Amygdala (tissue), 56 donors: ENCODE data around the gene CAPN1.
"Not testable (repeated sequence)": the region's sequence is repeated elsewhere in the genome, so short reads cannot be mapped to it uniquely, and the experiment has no call there.

Experiments
- DNase-seq, 56 donors: peaks; one replicate each; lab custom pipeline; 2025; lab: John Stamatoyannopoulos, UW

Gene CAPN1

DNA sequence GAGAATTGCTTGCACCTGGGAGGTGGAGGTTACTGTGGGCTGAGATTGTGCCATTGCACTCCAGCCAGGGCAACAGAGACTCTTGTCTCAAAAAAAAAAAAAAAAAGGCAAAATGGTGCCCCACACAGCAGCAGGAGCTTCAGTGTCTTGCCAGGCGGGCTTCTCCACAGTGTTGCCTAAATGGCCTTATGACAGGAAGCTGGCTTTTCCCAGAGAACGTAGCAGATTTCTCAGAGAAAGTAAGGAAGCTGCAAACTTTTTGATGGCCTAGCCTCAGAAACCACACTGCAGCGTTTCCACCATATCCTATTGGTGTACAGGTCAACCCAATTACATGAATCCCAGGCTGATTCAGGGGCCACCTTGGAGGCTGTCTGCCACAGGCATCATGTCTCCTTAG, 24.4 kb upstream of the CAPN1 start:
- DNase-seq, result no peak

DNA sequence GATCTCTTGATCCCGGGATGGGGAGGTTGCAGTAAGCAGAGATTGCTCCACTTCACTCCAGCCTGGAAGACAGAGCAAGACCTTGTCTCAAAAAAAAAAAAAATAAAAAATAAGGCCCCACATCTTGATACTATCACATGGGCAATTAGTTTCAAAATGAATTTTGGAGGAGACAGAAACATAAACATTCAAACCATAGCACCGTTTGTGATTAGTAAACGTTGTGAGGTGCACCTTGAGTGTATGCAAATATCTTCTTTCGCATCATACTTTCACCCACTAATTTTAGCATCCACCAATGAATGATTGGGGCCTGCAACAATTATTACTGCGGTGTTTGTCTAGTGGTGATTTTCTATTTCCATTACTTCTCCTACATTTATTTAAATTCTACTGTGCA, 22.7 kb upstream of the CAPN1 start:
- DNase-seq, result no peak

DNA sequence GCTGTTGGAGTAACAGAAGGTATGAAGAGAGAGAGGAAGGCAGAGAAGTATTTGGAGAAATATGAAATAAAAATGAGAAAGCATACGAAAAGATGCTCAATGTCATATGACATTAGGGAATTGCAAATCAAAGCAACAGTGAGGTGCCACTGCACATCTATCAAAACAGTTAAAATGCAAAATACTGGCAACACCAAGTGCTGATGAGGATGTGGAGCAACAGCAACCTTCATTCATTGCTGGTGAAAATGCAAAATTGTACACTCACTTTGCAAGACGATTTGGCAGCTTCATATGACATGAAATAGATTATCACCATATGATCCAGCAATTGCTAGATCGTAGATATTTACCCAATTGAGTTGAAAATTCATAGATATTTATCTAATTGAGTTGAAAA, 21.1 kb upstream of the CAPN1 start:
- no peak for DNase-seq

DNA sequence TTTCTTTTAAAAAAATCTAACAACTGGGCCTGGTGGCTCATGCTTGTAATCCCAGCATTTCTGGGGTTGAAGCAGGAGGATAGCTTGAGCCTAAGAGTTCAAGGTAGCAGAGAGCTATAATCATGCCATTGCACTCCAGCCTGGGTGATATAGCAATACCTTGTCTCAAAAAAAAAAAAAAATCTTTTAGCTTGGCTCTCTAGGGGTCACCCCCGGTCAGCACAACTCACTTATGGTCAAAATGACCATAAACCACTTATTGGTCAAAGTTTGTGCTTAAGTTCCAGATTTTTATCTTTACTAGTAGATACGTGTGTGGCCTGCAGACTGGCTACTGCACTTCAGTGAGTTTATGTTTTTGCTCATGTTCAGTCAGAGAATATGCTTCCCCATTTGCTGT, 18.0 kb upstream of the CAPN1 start:
- DNase-seq, result no peak

DNA sequence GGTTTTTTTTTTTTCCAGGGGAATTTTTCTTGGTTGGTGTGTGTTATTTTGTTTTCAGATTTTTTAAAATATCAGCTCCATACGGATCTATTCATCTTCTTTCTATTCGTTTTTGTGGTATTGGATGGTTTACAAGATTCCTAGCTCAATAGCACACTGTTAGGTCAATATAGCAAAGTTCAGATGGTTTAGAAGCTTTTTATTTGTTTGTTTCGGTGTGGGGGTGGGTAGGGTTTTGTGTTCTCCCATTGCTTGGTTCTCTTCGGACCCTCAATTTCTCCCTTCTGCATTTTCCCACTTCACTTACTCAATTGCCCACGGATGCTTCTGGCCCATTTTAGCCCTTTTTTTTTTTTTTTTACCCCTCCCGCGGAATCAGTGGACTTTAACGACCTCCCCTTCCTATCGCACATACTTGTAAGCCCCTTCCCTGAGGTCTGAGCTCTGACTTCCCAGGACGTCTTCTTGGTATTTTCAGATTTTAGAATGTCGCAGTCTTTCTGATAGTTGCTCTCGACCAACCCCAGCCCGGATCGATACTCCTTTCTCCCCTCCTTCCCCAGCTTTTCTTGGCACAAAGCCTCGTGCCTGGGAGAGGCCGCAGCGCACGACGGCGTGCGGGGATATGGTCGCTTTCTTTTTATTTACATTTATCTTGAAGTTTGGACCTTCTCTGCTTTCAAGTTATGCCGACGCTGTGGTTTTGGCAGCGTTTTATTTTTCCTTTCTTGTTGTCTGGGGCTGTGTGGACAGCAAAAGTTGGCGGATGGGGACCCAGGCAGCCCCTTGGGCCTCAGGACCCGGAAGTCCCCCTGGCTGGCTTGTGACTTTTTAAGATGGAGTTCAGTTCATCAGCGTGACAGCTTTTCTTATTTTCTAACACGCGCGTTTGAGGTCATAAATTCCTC, 16.1 kb upstream of the CAPN1 start:
- DNase-seq, result no peak

DNA sequence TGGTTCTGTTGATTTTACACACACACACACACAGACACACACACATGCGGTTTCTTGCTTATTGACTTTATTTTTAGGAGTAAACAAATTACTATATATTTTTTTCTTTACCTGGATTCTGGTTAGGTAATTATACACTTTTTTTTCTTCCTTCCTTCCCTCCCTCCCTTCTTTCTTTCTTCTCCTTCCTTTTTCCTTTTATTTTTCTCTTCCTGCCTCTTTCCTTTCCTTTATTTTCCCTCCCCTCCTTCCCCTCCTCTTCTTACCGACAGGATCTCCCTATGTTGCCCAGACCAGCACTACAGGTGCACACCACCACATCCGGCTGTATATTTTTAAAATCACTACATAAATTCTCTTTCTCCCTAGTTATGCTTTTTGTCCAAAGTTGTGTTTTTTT, 14.8 kb upstream of the CAPN1 start:
- DNase-seq, result no peak

DNA sequence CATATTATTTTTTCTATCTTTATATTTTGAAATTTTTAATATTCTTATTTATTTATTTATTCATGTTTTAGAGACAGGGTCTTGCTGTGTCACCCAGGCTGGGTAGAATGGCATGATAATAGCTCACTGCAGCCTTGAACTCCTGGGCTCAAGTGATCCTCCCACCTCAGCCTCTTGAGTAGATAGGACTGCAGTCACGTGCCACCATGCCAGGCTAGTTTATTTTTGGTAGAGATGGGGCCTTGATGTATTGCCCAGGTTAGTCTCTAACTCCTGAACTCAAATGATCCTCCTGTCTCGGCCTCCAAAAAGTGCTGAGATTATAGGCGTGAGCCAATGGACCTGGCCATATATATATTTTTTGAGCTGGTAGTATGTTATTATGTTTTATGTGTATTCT, 14.1 kb upstream of the CAPN1 start:
- no peak for DNase-seq

DNA sequence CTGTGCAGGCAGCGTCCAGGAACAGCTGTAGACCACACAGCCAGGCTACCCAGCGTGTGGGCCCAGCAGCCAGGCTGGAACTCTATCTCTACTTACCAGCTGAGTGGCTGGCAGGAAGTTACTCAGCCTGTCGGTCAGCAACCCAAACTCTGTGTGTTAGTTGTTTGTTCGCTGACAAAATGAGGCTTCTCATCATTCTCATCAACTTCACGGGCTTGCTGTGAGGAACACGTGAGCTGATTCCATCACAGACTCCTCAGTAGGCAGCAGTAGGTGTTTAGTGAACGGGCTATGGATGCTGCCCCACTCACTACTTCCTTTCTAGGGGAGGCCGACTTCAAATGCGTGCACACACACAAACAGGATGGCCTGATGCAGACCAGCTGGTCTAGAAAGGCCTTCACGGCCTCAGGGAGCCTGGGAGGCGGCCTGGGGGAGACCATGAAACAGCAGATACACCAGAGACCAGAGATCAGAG, 12.5 kb upstream of the CAPN1 start:
- no peak for DNase-seq

DNA sequence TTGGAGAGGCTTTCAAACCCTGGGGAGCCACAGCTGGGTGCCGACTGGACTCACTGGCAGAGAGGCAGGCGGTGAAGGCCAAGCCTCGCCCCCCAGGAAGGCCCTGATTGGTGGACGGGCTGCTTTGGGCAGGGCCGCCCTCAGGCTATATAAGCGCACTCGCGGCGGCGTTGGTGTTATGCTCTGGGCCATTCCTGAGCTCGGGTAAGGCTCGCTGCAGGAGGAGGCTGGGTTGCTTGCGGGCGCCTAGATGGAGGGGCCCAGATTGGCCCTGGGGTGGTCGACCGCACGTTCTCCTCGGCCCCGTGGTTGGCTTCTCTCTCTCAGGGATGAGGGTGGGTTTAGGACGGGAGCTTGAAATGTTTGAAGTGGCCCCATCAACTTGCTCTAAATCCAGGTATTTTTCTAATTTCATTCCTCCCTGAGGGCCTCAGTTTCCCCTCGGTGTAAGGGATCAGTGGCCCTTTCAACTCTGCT, 11.6 kb upstream of the CAPN1 start, which contains the start of gene SPDYC:
Gene SPDYC (plus strand): TSS at position 176 of the 477 bp plus-strand sequence. CDS start 1,125 bp downstream, outside the sequence.
- DNase-seq, result no peak

DNA sequence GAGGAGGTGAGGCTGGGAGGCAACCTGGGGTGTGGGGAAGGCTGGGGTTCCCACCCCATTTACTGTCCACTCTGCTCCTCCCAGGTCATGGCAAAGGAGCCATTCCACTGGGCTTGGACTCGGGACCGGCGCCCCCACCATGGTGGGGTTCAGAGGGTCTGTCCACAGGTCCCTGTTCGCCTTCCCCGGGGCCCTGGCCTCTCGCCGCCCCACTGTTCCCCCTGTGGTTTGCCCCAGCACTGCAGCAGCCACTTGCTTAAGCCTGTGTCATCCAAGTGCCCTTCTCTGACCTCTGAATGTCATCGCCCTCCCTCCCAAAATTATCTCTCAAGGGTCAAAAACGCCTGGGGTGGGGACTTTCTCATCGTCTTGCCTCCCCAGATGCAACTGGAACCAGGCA, 9.1 kb upstream of the CAPN1 start:
- no peak for DNase-seq

DNA sequence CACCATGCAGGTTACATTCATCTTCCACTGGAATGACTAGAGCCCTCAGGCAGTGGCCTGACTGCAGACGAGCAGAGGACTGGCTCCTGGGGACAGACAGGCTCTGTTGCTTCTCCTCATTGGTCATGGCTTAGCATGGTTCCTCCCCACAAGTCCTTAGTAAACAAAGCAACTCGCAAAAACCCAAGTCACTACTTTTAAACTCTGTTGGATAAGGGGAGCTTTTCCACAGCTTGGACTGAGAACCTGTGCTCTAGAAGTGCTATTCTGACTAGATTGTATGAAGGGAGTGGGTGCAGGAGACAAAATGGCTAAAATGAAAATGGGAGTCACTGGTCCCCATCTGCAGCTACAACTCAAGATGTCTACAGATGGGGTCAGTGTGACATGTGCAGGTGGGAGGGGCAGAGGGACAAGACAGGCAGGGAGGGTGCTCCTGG, 7.1 kb upstream of the CAPN1 start:
- DNase-seq, result not testable (repeated sequence)

DNA sequence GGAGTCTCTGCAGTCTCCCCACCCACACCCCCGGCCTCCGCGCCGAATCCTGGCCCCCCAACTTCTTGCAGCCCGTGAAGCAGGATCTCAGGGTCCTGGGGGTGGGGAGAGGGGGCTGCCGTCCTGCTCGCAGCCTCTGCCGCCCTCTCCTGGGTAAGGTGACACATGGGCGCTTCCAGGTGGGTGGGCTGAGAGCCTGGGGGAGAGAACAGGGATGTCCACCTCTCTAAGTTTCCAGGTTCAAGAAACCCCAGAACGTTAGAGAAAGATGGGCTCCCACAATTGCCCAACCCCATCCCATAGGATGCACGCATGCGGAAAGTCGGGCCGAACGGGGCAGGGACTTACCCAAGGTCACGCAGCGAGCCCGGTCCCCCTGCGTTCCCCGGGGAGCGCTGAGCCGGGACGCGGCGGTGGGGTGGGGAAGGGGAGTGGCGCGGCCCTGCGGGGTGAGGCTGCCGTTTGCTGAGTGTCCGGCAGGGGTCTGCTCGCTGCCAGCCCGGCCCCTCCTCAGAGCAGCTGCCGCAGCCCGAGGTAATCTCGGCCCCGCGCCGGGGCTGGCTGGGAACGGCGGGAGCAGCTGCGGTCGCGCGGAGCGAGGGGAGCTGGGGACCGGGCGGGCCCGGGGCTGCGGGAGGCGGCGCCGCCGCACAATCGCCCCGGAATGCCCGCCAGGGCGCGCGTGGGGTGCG, 705 bp upstream of the CAPN1 start:
- DNase-seq, result peak in 17 of 56 donors; percentile 13 to 61 (median 32)

DNA sequence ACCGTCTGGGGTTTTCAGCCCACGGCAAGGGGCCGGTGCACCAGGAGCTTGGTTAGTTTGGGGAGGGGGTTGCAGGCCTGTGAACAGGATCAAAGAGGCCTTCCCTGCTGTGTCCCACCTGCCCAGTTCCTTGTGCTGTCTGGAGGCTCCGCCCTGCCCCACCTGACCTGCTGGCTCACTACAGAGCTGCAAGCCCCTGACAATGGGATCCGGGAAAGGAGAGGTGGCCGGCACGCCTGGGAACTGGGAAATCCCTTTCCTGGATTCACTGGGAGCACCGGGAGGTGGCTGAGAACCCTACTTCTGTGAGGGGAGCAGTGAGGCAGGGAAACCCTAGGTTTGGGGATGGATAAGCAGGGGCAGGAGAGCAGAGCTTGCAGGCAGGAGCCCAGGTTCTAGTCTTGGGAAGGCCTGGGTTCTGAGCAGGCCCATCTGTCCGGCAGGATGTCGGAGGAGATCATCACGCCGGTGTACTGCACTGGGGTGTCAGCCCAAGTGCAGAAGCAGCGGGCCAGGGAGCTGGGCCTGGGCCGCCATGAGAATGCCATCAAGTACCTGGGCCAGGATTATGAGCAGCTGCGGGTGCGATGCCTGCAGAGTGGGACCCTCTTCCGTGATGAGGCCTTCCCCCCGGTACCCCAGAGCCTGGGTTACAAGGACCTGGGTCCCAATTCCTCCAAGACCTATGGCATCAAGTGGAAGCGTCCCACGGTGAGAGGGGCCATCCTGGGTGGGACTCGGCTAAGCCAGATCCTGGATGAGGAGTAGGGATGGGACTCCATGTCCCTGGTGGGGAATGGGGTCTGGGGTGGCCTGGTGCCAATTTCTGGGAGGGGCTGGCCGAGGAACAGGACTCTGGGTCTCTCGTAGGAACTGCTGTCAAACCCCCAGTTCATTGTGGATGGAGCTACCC, 786 bp downstream of the CAPN1 start:
- DNase-seq, result peak in 11 of 56 donors; percentile 3 to 48 (median 20)

DNA sequence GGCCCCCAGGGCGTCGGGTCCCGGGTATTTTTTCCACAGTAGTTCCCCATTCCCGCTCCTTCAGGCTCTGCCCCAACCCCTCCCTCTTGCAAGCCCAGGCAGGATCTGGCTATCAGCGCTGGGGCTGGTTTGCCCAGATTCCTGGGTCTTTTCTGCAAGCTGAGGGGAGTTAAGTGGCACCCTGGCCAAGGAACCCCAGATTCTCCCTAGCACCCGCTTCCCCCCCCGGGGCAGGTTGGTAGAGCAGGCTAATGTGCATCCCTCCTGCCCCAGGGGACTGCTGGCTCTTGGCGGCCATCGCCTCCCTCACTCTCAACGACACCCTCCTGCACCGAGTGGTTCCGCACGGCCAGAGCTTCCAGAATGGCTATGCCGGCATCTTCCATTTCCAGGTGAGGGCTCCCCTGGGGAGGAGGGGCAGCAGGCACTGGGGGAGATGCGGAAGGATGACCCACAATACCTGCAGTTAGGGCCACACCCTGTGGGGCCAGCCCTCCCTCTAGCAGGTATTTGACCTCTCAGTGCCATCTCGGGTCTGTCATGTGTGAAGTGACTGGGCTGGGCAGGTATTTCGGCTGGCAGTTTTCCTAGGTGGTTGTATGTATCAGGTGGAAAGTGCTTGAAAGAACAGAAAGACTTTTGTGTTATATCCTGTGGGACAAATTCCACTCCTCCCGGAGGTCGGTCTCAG, 1.6 kb downstream of the CAPN1 start:
- no peak for DNase-seq

DNA sequence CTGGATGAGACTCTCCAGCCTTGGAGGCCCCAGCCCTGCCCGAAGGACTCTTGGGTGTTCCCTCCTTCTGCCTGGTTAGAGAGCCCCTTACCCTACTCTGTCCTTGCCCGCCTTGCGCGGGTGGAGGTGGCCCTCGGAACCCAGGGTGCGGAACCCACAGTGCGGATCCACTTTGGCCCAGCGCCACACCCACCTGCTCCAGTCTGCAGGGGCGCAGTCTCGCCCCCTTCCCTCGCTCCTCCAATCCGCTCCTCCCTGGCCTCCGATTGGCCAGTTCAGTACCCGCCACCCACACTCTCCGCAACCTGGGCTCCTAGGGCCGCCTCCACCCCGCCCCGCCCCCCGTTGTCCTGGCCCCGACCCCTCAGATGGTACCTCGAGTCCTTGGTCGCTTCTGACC, 2.4 kb downstream of the CAPN1 start:
- DNase-seq, result no peak

DNA sequence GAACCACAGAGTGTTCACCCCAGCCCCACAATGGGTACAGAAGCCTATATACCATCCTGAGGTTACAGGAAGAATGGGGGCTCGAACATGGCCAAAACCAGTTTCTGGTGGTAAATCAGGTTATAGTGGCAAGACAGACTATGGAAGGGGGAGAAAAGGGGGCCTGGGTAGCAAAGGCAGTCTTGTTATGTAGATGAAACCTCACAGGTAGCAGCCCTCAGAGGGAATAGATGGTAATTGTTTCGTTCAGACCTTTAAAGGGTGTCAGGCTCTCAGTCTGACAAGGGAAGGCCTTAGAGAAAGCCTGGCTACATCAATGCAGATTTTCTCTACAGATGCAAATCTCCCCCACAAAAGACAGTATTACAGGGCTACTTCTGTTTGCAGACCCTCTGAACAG, 3.4 kb downstream of the CAPN1 start:
- no peak for DNase-seq

DNA sequence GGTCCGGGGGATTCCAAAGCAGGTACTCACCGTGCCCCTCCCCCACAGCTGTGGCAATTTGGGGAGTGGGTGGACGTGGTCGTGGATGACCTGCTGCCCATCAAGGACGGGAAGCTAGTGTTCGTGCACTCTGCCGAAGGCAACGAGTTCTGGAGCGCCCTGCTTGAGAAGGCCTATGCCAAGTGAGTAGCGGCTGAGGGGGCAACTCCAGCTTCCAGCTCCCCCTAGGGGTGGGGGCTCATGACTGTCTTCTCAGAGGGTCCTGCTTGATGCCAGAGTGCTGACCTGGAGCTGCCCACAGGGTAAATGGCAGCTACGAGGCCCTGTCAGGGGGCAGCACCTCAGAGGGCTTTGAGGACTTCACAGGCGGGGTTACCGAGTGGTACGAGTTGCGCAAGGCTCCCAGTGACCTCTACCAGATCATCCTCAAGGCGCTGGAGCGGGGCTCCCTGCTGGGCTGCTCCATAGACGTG, 4.2 kb downstream of the CAPN1 start:
- no peak for DNase-seq

DNA sequence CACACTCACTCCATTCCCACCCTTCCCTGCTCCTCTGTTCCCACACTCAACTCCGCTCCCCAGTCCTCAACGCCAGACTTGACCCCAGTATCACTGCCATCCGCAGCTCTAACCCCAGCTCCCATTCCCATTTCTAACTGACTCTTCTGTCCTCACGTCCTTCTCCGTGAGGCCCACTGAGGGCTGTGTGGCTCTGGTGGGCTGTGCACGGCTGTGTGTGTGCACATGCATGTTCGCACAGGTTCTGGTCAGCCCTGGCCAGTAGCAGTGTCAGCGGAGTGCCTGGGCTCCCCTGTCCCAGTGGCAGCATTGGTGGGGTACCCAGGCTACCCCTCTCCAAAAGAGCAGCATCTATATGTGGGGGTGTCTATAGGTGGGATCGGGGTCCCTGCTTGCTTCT, 5.0 kb downstream of the CAPN1 start:
- no peak for DNase-seq

DNA sequence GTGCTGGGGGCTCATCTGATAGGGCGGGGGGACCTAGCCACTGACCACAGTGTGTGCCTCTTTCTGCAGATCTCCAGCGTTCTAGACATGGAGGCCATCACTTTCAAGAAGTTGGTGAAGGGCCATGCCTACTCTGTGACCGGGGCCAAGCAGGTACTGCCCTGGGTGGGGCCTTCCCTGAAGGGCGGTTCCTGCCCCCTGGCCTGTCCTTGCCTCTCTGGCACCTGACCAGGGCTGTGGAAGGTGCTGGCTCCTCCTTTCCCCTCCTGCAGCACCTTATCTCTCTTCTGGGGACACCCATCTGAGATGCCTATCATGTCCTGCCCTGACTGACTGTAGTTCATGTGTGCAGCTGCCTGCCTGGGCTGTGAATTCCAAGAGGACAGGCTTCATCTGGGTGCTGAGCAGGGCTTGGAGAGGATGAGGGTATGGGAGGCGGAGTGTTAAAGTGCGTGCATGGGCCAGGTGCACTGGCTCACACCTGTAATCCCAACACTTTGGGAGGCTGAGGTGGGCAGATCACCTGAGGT, 5.5 kb downstream of the CAPN1 start:
- no peak for DNase-seq
